HG03139 (cell line): Measurements from ENCODE around the gene WNT7A.

Source experiments
- ATAC-seq: cut with Tn5 transposase; IDR thresholded peaks from one replicate; pipeline ENCODE4 v1.9.1; 2021; ENCODE audit not compliant: unreplicated experiment

WNT7A gene

DNA sequence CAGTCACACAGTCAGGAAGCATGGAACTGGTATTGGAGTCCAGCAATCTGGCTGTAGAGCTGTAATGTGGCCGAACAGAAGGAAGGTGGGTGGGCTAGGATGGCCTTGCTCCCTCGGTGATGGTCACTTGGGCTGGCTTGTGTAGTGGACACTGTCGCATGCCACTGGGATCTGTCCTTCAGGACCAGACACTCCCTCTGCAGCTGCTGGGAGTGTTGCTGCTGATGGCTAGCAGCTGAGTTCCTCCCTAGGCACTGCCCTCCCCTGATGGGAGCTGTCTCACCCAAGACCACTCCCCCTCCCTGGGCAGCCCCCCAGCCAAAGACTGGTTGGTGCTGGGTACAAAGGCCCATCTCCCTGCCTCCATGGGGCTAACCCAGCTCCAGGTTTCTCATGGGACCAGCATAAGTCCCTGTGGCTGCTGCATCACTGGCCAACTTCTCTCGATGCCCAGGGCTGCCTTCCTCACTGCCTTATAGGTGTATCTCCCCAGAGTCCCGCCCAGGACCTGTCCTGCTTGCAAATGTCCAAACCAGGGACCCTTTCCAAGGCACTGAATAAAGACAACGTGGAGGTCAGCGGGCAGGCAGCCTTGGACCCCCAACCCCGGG, 48.4 kb downstream of the WNT7A start:
- no peak for ATAC-seq

DNA sequence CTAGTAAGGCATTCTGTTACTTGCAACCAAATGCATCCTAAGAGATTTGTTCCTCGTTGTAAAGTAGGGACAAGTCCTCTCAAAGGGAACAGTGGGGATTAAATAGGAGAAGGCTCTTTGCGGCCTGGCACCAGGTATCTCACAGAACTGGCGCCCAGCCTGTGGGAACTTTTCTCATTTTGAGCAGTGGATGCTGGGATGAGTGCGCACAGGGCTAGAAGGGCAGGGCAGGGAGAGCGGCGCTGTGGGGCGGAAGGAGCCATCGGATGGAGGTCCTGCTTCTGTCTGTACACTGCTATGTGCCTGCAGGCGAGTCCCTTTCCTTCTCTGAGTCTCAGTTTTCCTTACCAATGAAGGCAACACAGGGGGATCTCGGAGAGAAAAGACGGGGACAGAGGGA, 50.6 kb downstream of the WNT7A start:
- ATAC-seq: no peak

GRCh38 chr3:13828501-13829265, 51.2 kb downstream of the WNT7A start:
- no peak for ATAC-seq

DNA sequence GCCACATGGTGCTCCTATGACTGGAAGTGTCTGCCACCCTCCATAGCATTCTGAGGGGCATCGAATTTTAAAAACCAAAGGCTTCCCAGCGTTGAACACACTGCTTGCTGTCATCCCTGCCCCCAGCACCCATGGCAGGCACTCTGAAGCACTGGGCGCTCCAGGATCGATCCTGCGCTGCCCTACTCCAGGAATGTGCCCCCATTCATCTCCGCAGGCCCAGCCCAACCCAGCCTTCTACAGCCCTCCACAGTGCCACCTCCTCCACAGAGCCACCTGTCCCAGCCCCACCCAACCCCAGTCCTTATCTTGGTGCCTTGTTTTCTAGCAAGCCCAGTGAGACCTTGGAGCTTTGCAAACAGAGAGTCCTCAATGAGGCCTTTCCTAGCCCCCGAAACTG, 52.2 kb downstream of the WNT7A start:
- ATAC-seq: no peak

- no peak for ATAC-seq
Measured at GRCh38 chr3:13827256-13827655, 52.6 kb downstream of the WNT7A start.

DNA sequence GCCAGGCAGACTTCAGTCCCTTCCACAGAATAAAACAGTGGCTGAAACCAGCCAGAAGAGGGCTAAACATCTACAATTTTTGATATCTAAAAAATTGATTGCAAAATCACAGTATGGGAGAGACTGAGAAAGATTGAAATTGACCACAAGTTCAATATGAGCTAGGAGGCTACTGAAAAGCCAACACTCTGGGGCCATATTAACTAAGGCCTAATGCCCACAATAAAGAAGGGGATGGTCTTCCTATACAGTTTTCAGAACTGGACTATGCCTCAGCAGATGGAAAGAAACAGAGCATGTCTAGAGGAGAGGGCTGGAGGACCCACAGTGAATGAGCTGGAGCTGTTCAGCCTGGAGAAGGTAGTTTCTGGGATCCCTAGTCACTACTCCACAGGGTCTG, 53.2 kb downstream of the WNT7A start:
- ATAC-seq: no peak

DNA sequence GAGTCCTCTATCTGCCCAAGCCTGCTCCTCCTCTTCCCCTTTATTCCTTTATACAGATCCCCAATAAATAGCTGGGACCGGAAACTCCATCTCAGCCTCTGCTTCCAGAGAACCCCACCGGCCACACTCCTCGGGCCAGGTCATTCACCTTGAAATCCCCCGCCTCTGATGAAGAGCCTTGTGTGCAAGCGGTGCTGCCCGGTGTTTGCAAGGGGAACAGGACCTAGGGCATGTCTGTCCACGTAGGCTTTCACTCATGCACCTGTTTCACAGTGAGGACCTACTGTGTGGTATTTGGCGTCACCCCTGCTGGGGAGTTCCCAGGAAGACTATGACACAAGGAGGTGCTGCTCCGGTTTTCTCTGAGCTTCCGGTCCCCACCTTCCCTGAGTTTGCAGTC, 54.0 kb downstream of the WNT7A start:
- no peak for ATAC-seq

- no peak for ATAC-seq
Measured at GRCh38 chr3:13825311-13825579, 54.6 kb downstream of the WNT7A start.

GRCh38 chr3:13824521-13825310, 55.2 kb downstream of the WNT7A start:
- no peak for ATAC-seq

GRCh38 chr3:13823692-13824091, 56.2 kb downstream of the WNT7A start:
- no peak for ATAC-seq

- ATAC-seq: no peak
Measured at GRCh38 chr3:13822871-13823585, 56.8 kb downstream of the WNT7A start.

DNA sequence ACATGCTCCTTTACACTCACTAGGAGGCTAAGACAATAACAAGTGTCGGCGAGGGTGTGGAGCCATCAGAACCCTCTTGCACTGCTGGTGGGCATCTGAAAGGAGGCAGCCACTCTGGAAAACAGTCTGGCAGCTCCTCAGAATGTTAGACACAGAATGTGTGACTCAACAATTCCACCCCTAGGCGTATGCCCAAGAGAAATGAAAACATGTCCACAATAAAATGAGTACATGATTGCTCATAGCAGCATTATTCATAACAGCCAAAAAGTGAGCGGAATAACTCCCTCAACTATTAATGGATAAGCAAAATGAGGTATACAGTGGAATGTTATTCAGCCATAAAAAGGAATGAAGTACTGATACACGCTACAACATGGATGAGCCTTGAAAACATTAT, 57.8 kb downstream of the WNT7A start:
- ATAC-seq: no peak

DNA sequence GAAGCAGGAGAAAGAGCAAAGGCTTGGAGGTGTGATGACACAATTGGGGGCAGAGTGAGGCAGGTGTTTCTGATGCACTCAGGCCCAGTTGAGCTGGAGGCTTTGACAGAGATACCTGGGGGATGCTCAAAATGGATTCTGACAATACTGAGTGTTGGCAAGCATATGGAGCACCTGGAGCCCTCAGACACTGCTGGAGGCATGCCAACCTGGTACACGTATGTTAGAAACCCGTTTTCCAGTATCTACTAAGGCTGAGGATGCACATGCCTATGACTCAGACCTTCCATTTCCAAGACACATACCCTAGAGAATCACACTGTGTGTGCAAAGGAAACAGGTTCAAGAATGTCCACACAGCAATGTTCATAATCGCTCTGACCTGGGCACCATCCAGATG, 58.7 kb downstream of the WNT7A start:
- ATAC-seq: no peak

- no peak for ATAC-seq
Measured at GRCh38 chr3:13818919-13819318, 61.0 kb downstream of the WNT7A start.

DNA sequence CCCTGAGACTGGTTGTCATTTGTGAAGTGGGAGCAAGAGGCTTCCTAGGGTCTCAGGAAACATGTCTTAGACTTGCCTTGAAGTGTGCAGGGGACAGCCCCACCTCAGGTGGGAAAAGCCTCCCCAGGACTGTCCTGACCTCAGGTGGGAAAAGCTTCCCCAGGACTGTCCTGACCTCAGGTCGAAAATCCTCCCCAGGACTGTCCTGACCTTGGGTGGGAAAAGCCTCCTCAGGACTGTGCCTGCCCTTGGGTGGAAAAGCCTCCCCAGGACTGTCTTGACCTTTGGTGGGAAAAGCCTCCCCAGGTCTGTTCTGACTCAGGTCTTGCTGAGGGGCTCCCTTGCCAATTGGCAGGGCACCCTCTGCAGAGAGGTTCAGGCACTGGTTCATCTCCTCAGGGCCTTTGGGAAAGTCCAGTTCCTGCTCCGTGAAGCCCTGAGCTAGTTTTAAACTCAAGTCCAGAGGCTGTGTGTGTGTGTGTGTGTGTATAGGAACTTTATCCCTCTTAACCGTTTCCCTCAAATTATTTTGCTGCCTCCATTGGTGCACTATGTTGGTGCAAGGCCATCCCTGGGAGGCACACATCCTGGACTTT, 64.7 kb downstream of the WNT7A start:
- ATAC-seq: no peak

GRCh38 chr3:13812034-13812471, 67.8 kb downstream of the WNT7A start:
- no peak for ATAC-seq

DNA sequence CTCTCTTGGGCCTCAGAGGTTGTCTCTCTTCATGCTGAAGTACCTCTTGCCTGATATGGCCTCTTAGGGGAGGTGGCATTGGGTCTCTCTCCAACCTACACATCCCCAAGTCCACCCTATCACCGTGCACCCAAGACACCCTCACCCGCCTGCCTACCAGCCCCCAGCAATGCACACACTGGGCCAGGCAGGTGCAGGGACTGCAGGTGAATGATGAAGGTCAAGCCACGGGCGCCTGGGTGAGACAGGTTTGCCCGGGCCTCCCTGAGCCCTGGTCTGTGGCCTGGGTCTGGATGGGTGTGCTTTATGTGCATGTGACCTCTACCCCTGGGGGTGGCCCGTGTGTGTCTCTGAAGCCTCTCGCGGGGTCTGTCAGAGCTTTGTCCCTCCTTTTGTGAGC, 68.3 kb downstream of the WNT7A start:
- ATAC-seq: no peak

DNA sequence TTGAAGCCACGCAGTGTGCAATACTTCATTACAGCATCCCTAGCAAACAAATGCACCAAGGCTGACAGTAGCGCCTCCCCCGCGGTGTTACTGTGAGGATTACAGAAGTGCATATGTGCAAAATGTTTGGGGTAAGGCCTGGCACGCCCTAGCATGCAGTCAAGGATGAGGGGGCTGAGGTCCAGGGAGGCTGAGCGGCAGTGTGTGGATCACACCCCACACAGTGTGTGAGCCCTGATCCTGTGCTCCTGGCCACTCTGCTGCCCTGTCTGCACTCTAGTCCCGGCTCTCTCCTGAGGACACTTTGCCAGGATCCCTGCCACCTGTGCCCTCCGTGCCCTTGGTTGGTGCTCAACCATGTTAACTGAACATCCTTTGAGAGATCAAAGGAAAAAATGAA, 71.3 kb downstream of the WNT7A start:
- no peak for ATAC-seq

DNA sequence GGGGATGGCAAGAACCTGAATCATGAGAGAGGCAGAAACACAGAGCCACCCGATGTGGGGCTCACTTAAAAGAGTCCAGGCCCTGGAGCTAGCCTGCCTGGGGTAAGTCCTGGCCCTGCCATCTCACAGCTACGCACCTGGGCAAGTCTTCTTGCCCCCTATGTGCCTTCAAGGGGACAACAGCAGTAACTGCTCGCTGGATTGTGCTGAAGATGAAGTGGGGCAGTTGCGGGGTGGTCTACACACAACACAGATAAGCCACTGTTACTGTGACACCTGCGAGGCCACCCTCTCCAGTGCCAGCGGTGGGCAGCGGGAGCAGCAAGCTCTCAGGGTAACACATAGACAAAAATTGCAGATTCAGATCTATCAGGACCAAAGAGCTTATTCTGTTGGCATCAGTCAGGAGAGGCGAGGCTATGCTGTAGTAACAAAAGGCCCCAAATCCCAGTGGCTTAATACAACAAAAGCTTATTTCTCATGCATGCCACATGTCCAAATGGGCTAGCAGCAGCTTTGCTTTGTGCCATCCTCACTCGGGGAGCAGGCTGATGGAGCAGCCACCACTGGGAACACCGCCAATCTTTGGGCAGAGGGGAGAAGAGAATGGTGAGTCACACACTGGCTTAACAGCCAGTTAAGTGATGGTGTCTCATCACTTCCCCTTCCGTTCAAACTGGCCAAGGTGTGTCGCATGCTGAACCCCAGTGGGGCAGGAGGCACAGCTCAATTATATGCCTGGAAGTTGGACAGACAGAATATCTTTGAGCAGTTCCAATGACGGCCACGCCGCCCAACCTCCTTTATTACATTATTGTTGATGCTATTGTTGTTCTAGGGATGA, 78.3 kb downstream of the WNT7A start:
- ATAC-seq: no peak

DNA sequence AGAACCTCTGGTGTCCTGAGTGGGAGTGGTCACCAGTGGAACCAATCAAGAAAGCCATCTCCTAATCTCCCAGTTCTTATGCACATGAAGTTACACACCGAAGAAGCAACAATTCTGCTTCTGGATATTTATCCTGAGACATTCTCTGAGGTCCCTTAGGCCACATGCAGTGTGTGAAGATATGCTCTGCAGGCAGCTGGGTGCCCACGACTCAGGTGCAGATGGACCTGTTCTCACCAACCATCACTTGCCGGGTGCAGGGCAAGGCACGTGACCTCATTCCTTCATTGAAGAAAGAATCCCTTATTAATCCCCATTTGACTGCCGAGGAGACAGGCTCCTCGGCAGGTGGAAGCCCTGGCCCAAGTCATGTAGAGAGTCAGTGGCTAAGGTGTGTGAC, 79.8 kb downstream of the WNT7A start:
- ATAC-seq: no peak
